Esophagus muscularis mucosa (tissue), 4 donors: ENCODE data around the gene THAP10.

Source experiments
- CTCF ChIP-seq, 3 experiments: fragments of 200-600 bp in 2 of 3; fragments of 450-650 bp in 1 of 3; sonication (generic) in 2 of 3; IDR thresholded peaks; one replicate each; pipeline ENCODE4 v1.5.1; 2017 to 2019; ENCODE audit warnings: antibody characterized with exemption in 3 of 3, mild to moderate bottlenecking in 2 of 3, moderate library complexity in 1 of 3
- EP300 ChIP-seq: sonication (generic); formaldehyde crosslinking; IDR thresholded peaks from one replicate; pipeline ENCODE4 v1.6.1; 2017; ENCODE audit warnings: antibody characterized with exemption
- POLR2AphosphoS5 ChIP-seq, 2 donors: sonication (generic); formaldehyde crosslinking; IDR thresholded peaks; one replicate each; pipeline ENCODE4 v1.6.1; 2017; ENCODE audit warnings: antibody characterized with exemption in 2 of 2

GRCh38 chr15:70923311-70924080 lies 31.3 kb upstream of the THAP10 start:
- no peak for TF ChIP-seq CTCF (IDR thresholded peaks at IDR 0.05)
- no peak for TF ChIP-seq EP300
- no peak for TF ChIP-seq POLR2AphosphoS5 (IDR thresholded peaks at IDR 0.05)
